HS-5 (cell line): ENCODE measurements around the gene CYTH3.
"Not testable (repeated sequence)": the region's sequence is repeated elsewhere in the genome, so short reads cannot be mapped to it uniquely, and the experiment has no call there.

Source experiments
- DNase-seq: peaks from one replicate; pipeline ENCODE4 v3.0.0-alpha.2; 2012; ENCODE audit warnings: low read depth

The CYTH3 gene

GRCh38 chr7:6232116-6232515 lies 40.3 kb downstream of the CYTH3 start:
- DNase-seq: no peak

GRCh38 chr7:6231184-6231583 lies 41.2 kb downstream of the CYTH3 start:
- no peak for DNase-seq

- DNase-seq: not testable (repeated sequence)
These were observed 43.1 kb downstream of the CYTH3 start for GRCh38 chr7:6229284-6229683.

- DNase-seq: no peak
These were observed 43.8 kb downstream of the CYTH3 start for GRCh38 chr7:6228361-6229229.

GRCh38 chr7:6227294-6227846 lies 45.1 kb downstream of the CYTH3 start:
- DNase-seq: peak; percentile 36

GRCh38 chr7:6226194-6226799 lies 46.1 kb downstream of the CYTH3 start:
- peak; percentile 84 for DNase-seq

- DNase-seq: not testable (repeated sequence)
These were observed 49.0 kb downstream of the CYTH3 start for GRCh38 chr7:6223411-6223810.

GRCh38 chr7:6223010-6223409 lies 49.4 kb downstream of the CYTH3 start:
- DNase-seq: not testable (repeated sequence)

- peak; percentile 49 for DNase-seq
These were observed 50.8 kb downstream of the CYTH3 start for GRCh38 chr7:6221340-6222319.

GRCh38 chr7:6218329-6218728 lies 54.1 kb downstream of the CYTH3 start:
- DNase-seq: no peak

GRCh38 chr7:6212008-6212407 lies 60.4 kb downstream of the CYTH3 start:
- no peak for DNase-seq

- DNase-seq: no peak
These were observed 61.6 kb downstream of the CYTH3 start for GRCh38 chr7:6210621-6211372.

- DNase-seq: no peak
These were observed 63.1 kb downstream of the CYTH3 start for GRCh38 chr7:6209340-6209739.

- DNase-seq: no peak
These were observed 63.7 kb downstream of the CYTH3 start for GRCh38 chr7:6208573-6209328.

- peak; percentile 47 for DNase-seq
These were observed 66.3 kb downstream of the CYTH3 start for GRCh38 chr7:6205971-6206660.

GRCh38 chr7:6203381-6203780 lies 69.0 kb downstream of the CYTH3 start:
- DNase-seq: no peak

GRCh38 chr7:6202117-6202516 lies 70.3 kb downstream of the CYTH3 start:
- DNase-seq: no peak

- no peak for DNase-seq
These were observed 71.5 kb downstream of the CYTH3 start for GRCh38 chr7:6200971-6201370.

- no peak for DNase-seq
These were observed 73.5 kb downstream of the CYTH3 start for GRCh38 chr7:6198689-6199595.
